ENCODE measurements around the gene HEXIM1. TPM values are rescaled to one million over a fixed set of nuclear protein-coding genes. Genes with fewer than 3 reads are reported as not detected.

HEXIM1 gene
- total RNA-seq, 1 donor from 2014 or later = 22.6 TPM

GRCh38 chr17:45113424-45113754 is 34.9 kb upstream of the HEXIM1 start:
- peaks cover 22% of the 10 kb centered on the region for H3K4me1 Mint-ChIP-seq (ENCODE audit: unreplicated experiment)
- no peak for TF ChIP-seq CTCF (IDR thresholded peaks at IDR 0.05; ENCODE audit: unreplicated experiment)
- no peaks in the 10 kb centered on the region for H3K9me3 Mint-ChIP-seq (ENCODE audit: unreplicated experiment)
- no peak overlapping the region for H3K27ac Mint-ChIP-seq (ENCODE audit: unreplicated experiment)
- H3K36me3 Mint-ChIP-seq (ENCODE audit: low read depth, unreplicated experiment) = peaks cover 3% of the 10 kb centered on the region
- DNase-seq (ENCODE audit: low spot score) = no peak
- H3K4me3 Mint-ChIP-seq (ENCODE audit: unreplicated experiment) = no peak overlapping the region
- peaks cover 5% of the 10 kb centered on the region for H3K27me3 Mint-ChIP-seq (ENCODE audit: unreplicated experiment)

- H3K27me3 Mint-ChIP-seq (ENCODE audit: unreplicated experiment) = peaks cover 8% of the 10 kb centered on the region
- H3K4me1 Mint-ChIP-seq (ENCODE audit: unreplicated experiment) = peaks cover 16% of the 10 kb centered on the region
- H3K4me3 Mint-ChIP-seq (ENCODE audit: unreplicated experiment) = no peak overlapping the region
- peaks cover 2% of the 10 kb centered on the region for H3K36me3 Mint-ChIP-seq (ENCODE audit: low read depth, unreplicated experiment)
- no peaks in the 10 kb centered on the region for H3K9me3 Mint-ChIP-seq (ENCODE audit: unreplicated experiment)
- no peak for DNase-seq (ENCODE audit: low spot score)
- no peak for TF ChIP-seq CTCF (IDR thresholded peaks at IDR 0.05; ENCODE audit: unreplicated experiment)
- H3K27ac Mint-ChIP-seq (ENCODE audit: unreplicated experiment) = no peak overlapping the region
These were observed 34.0 kb upstream of the HEXIM1 start for GRCh38 chr17:45114117-45114932.

GRCh38 chr17:45115015-45115625 is 33.2 kb upstream of the HEXIM1 start:
- no peak for DNase-seq (ENCODE audit: low spot score)
- Mint-ChIP-seq H3K9me3 (ENCODE audit: unreplicated experiment) (no peaks in the 10 kb centered on the region), H3K27ac (ENCODE audit: unreplicated experiment) (no peak overlapping the region), H3K4me3 (ENCODE audit: unreplicated experiment) (no peak overlapping the region), H3K4me1 (ENCODE audit: unreplicated experiment) (peaks cover 13% of the 10 kb centered on the region), H3K36me3 (ENCODE audit: low read depth, unreplicated experiment) (no peaks in the 10 kb centered on the region), H3K27me3 (ENCODE audit: unreplicated experiment) (peaks cover 6% of the 10 kb centered on the region)
- TF ChIP-seq CTCF (IDR thresholded peaks at IDR 0.05; ENCODE audit: unreplicated experiment) = no peak

- peaks cover 8% of the 10 kb centered on the region for H3K27me3 Mint-ChIP-seq (ENCODE audit: unreplicated experiment)
- TF ChIP-seq CTCF (IDR thresholded peaks at IDR 0.05; ENCODE audit: unreplicated experiment) = no peak
- H3K27ac Mint-ChIP-seq (ENCODE audit: unreplicated experiment) = peak overlapping the region; percentile 49
- H3K4me1 Mint-ChIP-seq (ENCODE audit: unreplicated experiment) = peaks cover 13% of the 10 kb centered on the region
- H3K36me3 Mint-ChIP-seq (ENCODE audit: low read depth, unreplicated experiment) = no peaks in the 10 kb centered on the region
- H3K9me3 Mint-ChIP-seq (ENCODE audit: unreplicated experiment) = no peaks in the 10 kb centered on the region
- no peak overlapping the region for H3K4me3 Mint-ChIP-seq (ENCODE audit: unreplicated experiment)
- no peak for DNase-seq (ENCODE audit: low spot score)
These were observed 32.4 kb upstream of the HEXIM1 start for GRCh38 chr17:45115871-45116270.

- TF ChIP-seq CTCF (IDR thresholded peaks at IDR 0.05; ENCODE audit: unreplicated experiment) = no peak
- H3K4me3 Mint-ChIP-seq (ENCODE audit: unreplicated experiment) = no peak overlapping the region
- no peaks in the 10 kb centered on the region for H3K9me3 Mint-ChIP-seq (ENCODE audit: unreplicated experiment)
- H3K36me3 Mint-ChIP-seq (ENCODE audit: low read depth, unreplicated experiment) = no peaks in the 10 kb centered on the region
- H3K4me1 Mint-ChIP-seq (ENCODE audit: unreplicated experiment) = peaks cover 9% of the 10 kb centered on the region
- H3K27me3 Mint-ChIP-seq (ENCODE audit: unreplicated experiment) = peaks cover 5% of the 10 kb centered on the region
- no peak overlapping the region for H3K27ac Mint-ChIP-seq (ENCODE audit: unreplicated experiment)
- no peak for DNase-seq (ENCODE audit: low spot score)
These were observed 31.8 kb upstream of the HEXIM1 start for GRCh38 chr17:45116434-45117016.

All from endothelial cell (in vitro differentiated cells).